Subcutaneous abdominal adipose tissue (tissue), 5 donors: ENCODE results near the gene KRTAP5-6.
"Not testable (repeated sequence)": the region's sequence is repeated elsewhere in the genome, so short reads cannot be mapped to it uniquely, and the experiment has no call there.

ENCODE experiments used
- H3K27ac ChIP-seq: one replicate; pipeline ENCODE4 v1.7.0; 2013; ENCODE audit warnings: low read depth, mild to moderate bottlenecking, inconsistent platforms, low read length, moderate library complexity
- H3K27me3 ChIP-seq, 5 donors: one replicate each; pipeline ENCODE4 v1.7.0; 2013; ENCODE audit warnings: low read length in 5 of 5, inconsistent platforms in 1 of 5; ENCODE audit not compliant: control insufficient read depth in 5 of 5, insufficient read depth in 4 of 5
- H3K36me3 ChIP-seq, 5 donors: one replicate each; pipeline ENCODE4 v1.7.0; 2013; ENCODE audit warnings: low read length in 5 of 5; ENCODE audit not compliant: control insufficient read depth in 5 of 5, insufficient read depth in 5 of 5
- H3K4me1 ChIP-seq, 5 donors: one replicate each; pipeline ENCODE4 v1.7.0; 2013; ENCODE audit warnings: low read length in 5 of 5, mild to moderate bottlenecking in 3 of 5, moderate library complexity in 1 of 5; ENCODE audit not compliant: control insufficient read depth in 5 of 5, insufficient read depth in 5 of 5
- H3K4me3 ChIP-seq, 5 donors: one replicate each; pipeline ENCODE4 v1.7.0; 2013; ENCODE audit warnings: low read length in 5 of 5, low read depth in 1 of 5
- H3K9ac ChIP-seq, 5 donors: one replicate each; pipeline ENCODE4 v1.7.0; 2013; ENCODE audit warnings: low read length in 5 of 5, mild to moderate bottlenecking in 4 of 5, moderate library complexity in 3 of 5
- H3K9me3 ChIP-seq, 5 donors: one replicate each; pipeline ENCODE4 v1.7.0; 2013; ENCODE audit warnings: low read length in 5 of 5; ENCODE audit not compliant: control insufficient read depth in 5 of 5
- donor health status: healthy.
- donor health status: healthy.
- donor health status: healthy.
- donor health status: healthy.
- donor health status: healthy.

The KRTAP5-6 gene

DNA sequence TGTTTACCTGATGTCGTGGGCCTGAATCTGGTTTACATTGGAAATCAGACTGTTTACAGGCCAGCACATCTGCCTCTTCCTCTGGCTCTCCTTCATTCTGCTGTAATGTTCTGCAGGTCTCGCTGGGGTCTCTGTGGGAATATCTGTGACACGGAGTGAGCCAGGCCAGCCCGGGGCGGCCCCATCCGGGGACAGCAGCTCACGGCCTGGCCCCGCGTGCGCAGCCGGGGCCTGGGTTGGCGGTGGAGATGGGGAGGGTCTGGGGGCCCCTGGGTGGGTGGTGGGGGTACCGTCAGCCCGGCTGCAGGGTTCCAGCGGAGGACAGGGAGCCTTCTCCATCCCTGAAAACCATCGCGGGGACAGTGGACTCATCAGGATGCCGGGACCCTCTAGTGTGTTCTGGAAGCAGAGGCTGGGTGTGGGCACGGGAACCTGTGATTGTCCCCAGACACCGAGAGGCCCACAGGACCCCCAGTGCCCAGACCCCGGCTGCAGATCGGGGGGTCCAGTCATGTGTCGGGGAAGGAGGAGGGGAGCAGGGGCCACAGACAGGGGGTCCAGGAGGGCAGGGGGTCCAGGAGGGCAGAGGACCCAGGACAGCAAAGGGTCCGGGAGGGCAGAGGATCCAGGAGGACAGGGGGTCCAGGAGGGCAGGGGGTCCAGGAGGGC, 13.0 kb upstream of the KRTAP5-6 start:
- H3K9ac ChIP-seq, H3K36me3 ChIP-seq, H3K4me3 ChIP-seq, H3K27me3 ChIP-seq, H3K9me3 ChIP-seq, H3K27ac ChIP-seq, H3K4me1 ChIP-seq: not testable (repeated sequence)

- H3K4me3 ChIP-seq, H3K9ac ChIP-seq, H3K9me3 ChIP-seq, H3K27ac ChIP-seq, H3K27me3 ChIP-seq, H3K36me3 ChIP-seq, H3K4me1 ChIP-seq: not testable (repeated sequence)
Measured at GRCh38 chr11:1684886-1685874, 11.8 kb upstream of the KRTAP5-6 start.

DNA sequence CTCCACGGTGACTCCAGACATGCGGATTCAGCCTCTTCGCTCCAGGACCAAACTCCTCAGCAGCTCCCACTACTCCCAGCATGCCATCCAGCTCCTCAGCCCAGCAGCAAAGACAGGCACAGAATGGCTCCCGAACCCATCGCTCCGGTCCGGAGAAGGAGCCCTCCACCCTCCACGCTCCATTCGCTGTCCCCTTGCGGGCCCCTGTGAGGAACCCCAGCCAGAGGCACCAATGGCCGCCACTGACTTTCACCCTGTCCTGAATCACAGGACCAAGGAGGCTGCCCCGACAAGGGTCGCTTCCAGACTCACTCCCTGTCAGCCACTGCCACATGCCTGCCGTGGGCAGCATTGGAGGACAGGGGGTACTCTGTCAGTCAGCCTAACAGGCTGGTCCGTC, 10.8 kb upstream of the KRTAP5-6 start:
- H3K4me1 ChIP-seq, H3K9me3 ChIP-seq, H3K27ac ChIP-seq, H3K4me3 ChIP-seq, H3K9ac ChIP-seq, H3K36me3 ChIP-seq: not testable (repeated sequence)
- peaks cover 0 to 15% (median 11%) of the 10 kb centered on the region in 5 donors for H3K27me3 ChIP-seq

GRCh38 chr11:1688336-1688947, 8.6 kb upstream of the KRTAP5-6 start:
- H3K4me3 ChIP-seq, H3K9ac ChIP-seq, H3K36me3 ChIP-seq, H3K9me3 ChIP-seq, H3K27ac ChIP-seq, H3K4me1 ChIP-seq: not testable (repeated sequence)
- H3K27me3 ChIP-seq, result peaks cover 0 to 19% (median 13%) of the 10 kb centered on the region in 5 donors

- not testable (repeated sequence) for H3K27ac ChIP-seq, H3K9me3 ChIP-seq, H3K9ac ChIP-seq, H3K36me3 ChIP-seq, H3K4me3 ChIP-seq
- peaks cover 0 to 19% (median 13%) of the 10 kb centered on the region in 5 donors for H3K27me3 ChIP-seq
- peaks cover 0 to 15% (median 11%) of the 10 kb centered on the region in 5 donors for H3K4me1 ChIP-seq
Measured at GRCh38 chr11:1689250-1690166, 7.5 kb upstream of the KRTAP5-6 start.

DNA sequence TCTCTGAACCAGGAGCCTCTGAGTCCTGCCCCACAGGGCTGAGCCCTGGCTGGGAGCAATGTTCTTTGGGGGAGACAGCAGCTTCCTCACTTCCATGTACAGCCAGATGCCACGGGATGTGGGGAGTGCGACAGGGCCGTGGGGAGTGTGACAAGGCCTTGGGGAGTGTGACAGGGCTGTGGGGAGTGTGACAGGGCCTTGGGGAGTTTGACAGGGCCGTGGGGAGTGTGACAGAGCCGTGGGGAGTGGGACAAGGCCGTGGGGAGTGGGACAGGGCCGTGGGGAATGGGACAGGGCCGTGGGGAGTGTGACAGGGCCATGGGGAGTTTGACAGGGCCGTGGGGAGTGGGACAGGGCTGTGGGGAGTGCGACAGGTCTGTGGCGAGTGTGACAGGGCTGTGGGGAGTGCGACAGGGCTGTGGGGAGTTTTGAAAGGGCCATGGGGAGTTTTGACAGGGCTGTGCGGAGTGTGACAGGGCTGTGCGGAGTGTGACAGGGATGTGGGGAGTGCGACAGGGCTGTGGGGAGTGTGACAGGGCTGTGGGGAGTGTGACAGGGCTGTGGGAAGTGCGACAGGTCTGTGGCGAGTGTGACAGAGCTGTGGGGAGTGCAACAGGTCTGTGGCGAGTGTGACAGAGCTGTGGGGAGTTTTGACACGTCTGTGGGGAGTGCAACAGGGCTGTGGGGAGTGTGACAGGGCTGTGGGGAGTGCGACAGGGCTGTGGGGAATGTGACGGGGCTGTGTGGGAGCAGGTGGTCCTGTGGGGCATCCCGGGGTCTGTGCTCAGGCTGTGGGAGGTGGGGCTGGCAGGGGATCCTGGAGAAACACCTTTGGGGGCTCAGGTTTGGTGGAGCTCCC, 6.6 kb upstream of the KRTAP5-6 start:
- no peaks in the 10 kb centered on the region for H3K36me3 ChIP-seq
- no peak overlapping the region for H3K4me3 ChIP-seq
- peaks cover 0 to 4% (median 0%) of the 10 kb centered on the region in 5 donors for H3K9me3 ChIP-seq
- peaks cover 0 to 15% (median 11%) of the 10 kb centered on the region in 5 donors for H3K4me1 ChIP-seq
- no peak overlapping the region for H3K27ac ChIP-seq
- H3K9ac ChIP-seq, result no peak overlapping the region
- H3K27me3 ChIP-seq, result peaks cover 0 to 19% (median 13%) of the 10 kb centered on the region in 5 donors

DNA sequence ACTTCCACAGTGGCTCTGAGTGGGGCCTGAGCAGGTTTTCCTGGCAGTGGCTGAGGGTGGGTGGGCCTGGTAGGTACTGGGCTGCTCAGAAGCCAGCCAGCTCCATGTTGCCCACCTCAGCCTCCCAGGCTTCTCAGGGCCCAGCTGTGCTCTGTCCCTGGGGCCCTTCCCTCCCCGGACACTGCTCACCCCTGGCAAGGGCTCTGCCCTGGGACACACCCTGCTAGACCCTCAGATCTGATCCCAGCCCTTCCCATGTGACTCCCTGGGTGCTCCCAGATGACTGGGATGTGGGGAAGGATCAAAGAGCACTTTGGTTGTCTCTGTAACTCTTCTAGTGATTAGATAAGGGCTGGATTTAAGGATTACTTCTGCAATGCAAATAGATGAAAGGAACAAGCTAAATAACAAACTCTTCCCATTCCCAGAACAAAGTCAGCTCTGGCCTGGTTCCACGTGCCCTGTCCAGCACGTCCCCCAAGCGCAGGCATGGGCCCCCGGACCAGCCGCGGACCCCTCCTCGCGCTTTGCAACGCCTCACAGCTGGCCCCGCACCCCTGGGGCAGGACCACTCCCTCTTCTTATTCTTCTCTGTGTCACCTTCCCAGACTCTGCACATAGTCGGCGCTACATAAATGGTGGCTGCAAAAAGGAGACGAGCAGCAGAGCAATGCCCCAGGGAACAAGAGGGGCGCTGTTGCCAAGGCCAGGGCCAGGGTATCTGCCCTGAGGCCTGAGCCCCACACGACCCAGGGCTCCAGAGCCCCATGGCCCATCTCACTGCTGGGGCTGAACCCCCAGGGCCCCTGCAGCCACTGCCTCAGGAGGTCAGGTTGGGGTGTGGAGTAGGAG, 5.7 kb upstream of the KRTAP5-6 start:
- H3K9me3 ChIP-seq, result peaks cover 0 to 4% (median 0%) of the 10 kb centered on the region in 5 donors
- H3K27me3 ChIP-seq, result peaks cover 0 to 22% (median 17%) of the 10 kb centered on the region in 5 donors
- no peak overlapping the region for H3K27ac ChIP-seq
- H3K9ac ChIP-seq, result no peak overlapping the region
- no peaks in the 10 kb centered on the region for H3K36me3 ChIP-seq
- H3K4me1 ChIP-seq, result peaks cover 0 to 15% (median 11%) of the 10 kb centered on the region in 5 donors
- no peak overlapping the region for H3K4me3 ChIP-seq

DNA sequence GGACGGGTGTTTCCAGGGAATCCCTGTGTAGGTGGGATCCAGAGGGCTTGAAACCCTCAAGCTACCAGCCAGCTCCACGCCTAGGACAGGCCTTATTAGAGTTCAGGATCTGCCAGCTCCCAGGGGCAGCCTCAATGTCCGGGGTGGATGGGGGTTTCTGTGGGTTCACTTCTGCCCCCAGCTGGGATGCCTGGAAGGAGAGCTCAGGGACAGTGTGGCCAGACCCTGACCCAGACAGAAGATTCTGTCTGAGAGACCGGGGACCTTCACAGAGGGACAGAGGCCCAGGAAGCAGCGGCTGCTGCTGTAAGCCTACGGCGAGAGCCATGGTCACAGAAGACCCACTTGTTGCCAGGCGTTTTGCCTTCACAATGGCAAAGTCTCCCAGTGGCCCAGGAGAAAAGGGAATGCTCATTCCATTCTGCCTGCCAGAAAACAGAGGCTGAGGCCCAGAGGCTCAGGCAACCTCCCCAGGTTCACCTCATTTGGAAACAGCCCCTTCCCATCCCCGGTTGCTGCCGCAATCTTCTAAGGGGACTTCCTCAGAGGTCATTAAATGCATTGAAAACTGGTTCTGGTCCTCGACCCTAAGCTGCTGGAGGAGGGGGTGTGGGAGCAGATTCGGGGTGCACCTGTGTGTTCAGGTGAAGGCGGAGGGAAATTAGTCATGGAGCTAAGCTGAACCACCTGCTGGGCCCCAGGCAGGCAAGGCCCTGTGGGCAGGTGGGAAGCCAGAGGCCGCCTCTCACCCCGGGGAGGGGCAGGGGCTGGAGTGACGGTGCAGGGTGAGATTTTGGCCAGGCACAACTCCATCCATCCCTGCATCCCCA, 4.9 kb upstream of the KRTAP5-6 start:
- no peak overlapping the region for H3K4me3 ChIP-seq
- H3K9me3 ChIP-seq, result peaks cover 0 to 4% (median 0%) of the 10 kb centered on the region in 5 donors
- H3K27me3 ChIP-seq, result peaks cover 0 to 22% (median 17%) of the 10 kb centered on the region in 5 donors
- no peak overlapping the region for H3K27ac ChIP-seq
- H3K9ac ChIP-seq, result no peak overlapping the region
- no peaks in the 10 kb centered on the region for H3K36me3 ChIP-seq
- peaks cover 0 to 20% (median 12%) of the 10 kb centered on the region in 5 donors for H3K4me1 ChIP-seq
